Measurements from ENCODE around the gene KBTBD13. TPM values are rescaled to one million over a fixed set of nuclear protein-coding genes. Genes with fewer than 3 reads are reported as not detected.

Gene KBTBD13
- total and polyA plus RNA-seq, 2 experiments from 2014 or later, result not detected

DNA sequence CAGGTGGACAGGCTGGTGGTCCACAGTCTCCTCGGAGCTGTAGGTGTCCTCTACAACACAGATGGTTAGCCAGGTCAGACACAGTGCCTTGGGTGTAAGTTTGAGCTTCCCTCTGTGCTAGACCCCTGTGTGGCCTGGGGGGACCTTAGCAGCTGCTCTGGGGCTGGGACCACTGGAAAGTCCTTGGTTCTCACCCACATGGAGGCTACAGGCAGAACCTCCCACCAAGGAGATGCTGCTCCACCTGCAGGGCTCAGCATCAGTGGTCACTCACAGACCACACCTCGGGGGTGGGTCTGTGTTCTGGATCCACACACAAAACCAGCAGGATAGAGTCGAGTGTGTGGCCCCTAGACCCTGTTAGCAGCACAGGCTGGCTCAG is 17.2 kb upstream of the KBTBD13 start:
- H3K4me3 Mint-ChIP-seq, result no peak overlapping the region
- H3K27me3 ChIP-seq (ENCODE audit: insufficient read depth), result no peaks in the 10 kb centered on the region
- H3K79me2 ChIP-seq (replicated peaks; ENCODE audit: insufficient read depth), result no peaks in the 10 kb centered on the region
- no peaks in the 10 kb centered on the region; the same call in 2 of the 3 replicates for H3K4me1 Mint-ChIP-seq
- peaks cover 4% of the 10 kb centered on the region for H3K27me3 Mint-ChIP-seq (ENCODE audit: insufficient read depth, low read depth, poor library complexity)
- no peaks in the 10 kb centered on the region for H3K9me3 Mint-ChIP-seq
- H2AFZ ChIP-seq, result no peak overlapping the region
- H3K27ac ChIP-seq (ENCODE audit: low read depth), result no peak overlapping the region
- TF ChIP-seq, protein P1, sequence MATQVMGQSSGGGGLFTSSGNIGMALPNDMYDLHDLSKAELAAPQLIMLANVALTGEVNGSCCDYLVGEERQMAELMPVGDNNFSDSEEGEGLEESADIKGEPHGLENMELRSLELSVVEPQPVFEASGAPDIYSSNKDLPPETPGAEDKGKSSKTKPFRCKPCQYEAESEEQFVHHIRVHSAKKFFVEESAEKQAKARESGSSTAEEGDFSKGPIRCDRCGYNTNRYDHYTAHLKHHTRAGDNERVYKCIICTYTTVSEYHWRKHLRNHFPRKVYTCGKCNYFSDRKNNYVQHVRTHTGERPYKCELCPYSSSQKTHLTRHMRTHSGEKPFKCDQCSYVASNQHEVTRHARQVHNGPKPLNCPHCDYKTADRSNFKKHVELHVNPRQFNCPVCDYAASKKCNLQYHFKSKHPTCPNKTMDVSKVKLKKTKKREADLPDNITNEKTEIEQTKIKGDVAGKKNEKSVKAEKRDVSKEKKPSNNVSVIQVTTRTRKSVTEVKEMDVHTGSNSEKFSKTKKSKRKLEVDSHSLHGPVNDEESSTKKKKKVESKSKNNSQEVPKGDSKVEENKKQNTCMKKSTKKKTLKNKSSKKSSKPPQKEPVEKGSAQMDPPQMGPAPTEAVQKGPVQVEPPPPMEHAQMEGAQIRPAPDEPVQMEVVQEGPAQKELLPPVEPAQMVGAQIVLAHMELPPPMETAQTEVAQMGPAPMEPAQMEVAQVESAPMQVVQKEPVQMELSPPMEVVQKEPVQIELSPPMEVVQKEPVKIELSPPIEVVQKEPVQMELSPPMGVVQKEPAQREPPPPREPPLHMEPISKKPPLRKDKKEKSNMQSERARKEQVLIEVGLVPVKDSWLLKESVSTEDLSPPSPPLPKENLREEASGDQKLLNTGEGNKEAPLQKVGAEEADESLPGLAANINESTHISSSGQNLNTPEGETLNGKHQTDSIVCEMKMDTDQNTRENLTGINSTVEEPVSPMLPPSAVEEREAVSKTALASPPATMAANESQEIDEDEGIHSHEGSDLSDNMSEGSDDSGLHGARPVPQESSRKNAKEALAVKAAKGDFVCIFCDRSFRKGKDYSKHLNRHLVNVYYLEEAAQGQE (IDR thresholded peaks at IDR 0.05; ENCODE audit: unreplicated experiment), result no peak
- TF ChIP-seq EZH2phosphoT487 (IDR thresholded peaks at IDR 0.05; ENCODE audit: unreplicated experiment), result no peak
- H3F3A ChIP-seq (replicated peaks; ENCODE audit: low read depth), result no peaks in the 10 kb centered on the region
- no peak overlapping the region for H3K4me2 ChIP-seq
- H3K9me2 ChIP-seq (ENCODE audit: insufficient read depth), result no peaks in the 10 kb centered on the region
- no peaks in the 10 kb centered on the region for H3K4me1 ChIP-seq (ENCODE audit: insufficient read depth)
- no peaks in the 10 kb centered on the region for H3K36me3 ChIP-seq (ENCODE audit: insufficient read depth)
- no peak overlapping the region for H3K27ac Mint-ChIP-seq
- no peaks in the 10 kb centered on the region for H4K20me1 ChIP-seq (replicated peaks; ENCODE audit: insufficient read depth)
- ATAC-seq (no peak), DNase-seq (ENCODE audit: low spot score) (no peak)
- peaks cover 2% of the 10 kb centered on the region; the same call in 1 of the 3 replicates for H3K36me3 Mint-ChIP-seq (ENCODE audit: low read depth)
- no peak overlapping the region for H3K4me3 ChIP-seq

DNA sequence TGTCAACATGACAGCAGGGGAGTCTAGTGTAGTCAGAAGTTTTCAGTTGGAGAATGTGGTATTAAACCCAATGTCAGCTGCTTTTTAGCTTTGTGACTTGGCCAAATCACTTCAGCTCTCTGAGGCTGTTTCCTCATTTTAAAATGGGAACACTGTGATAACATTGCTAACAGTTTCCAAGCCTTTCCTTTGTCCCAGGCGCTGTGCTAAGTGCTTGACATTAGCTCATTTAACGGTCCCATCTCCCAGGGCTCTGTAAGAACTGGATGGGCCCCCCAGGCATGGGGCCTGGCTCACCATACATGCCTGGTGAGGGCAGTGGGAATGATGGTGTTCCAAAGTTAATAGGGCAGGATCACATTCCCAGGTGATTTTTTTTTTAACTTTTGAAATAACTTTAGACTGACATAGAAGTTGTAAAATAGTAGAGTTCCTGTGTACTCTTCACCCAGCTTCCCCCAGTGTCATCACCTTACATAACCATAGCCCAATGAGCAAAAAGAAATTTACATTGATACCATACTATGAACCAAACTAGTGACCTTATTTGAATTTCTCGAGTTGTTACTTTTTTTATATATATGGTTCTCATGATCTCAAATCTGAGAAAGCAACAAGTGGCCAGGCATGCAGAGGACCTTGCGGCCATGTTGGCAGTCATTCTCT is 16.5 kb upstream of the KBTBD13 start:
- Histone ChIP-seq H3K4me3 (no peak overlapping the region), H3K4me2 (no peak overlapping the region), H4K20me1 (replicated peaks; ENCODE audit: insufficient read depth) (no peaks in the 10 kb centered on the region), H3K79me2 (replicated peaks; ENCODE audit: insufficient read depth) (no peaks in the 10 kb centered on the region), H3K9me2 (ENCODE audit: insufficient read depth) (no peaks in the 10 kb centered on the region), H3F3A (replicated peaks; ENCODE audit: low read depth) (no peaks in the 10 kb centered on the region), H3K27me3 (ENCODE audit: insufficient read depth) (no peaks in the 10 kb centered on the region), H3K4me1 (ENCODE audit: insufficient read depth) (peaks cover under 1% of the 10 kb centered on the region), H2AFZ (no peak overlapping the region), H3K27ac (ENCODE audit: low read depth) (no peak overlapping the region), H3K36me3 (ENCODE audit: insufficient read depth) (no peaks in the 10 kb centered on the region)
- Mint-ChIP-seq H3K27ac (no peak overlapping the region), H3K27me3 (ENCODE audit: insufficient read depth, low read depth, poor library complexity) (peaks cover 5% of the 10 kb centered on the region), H3K4me3 (no peak overlapping the region), H3K36me3 (ENCODE audit: low read depth) (peaks cover 2% of the 10 kb centered on the region; the same call in 1 of the 3 replicates), H3K4me1 (no peaks in the 10 kb centered on the region; the same call in 2 of the 3 replicates), H3K9me3 (no peaks in the 10 kb centered on the region)
- ATAC-seq, result no peak
- no peak for DNase-seq (ENCODE audit: low spot score)
- no peak for TF ChIP-seq JUNB (IDR thresholded peaks at IDR 0.05; ENCODE audit: unreplicated experiment)
- no peak for TF ChIP-seq ZNF114 (CRISPR knock-in tag; IDR thresholded peaks at IDR 0.05)
- TF ChIP-seq, protein P2, sequence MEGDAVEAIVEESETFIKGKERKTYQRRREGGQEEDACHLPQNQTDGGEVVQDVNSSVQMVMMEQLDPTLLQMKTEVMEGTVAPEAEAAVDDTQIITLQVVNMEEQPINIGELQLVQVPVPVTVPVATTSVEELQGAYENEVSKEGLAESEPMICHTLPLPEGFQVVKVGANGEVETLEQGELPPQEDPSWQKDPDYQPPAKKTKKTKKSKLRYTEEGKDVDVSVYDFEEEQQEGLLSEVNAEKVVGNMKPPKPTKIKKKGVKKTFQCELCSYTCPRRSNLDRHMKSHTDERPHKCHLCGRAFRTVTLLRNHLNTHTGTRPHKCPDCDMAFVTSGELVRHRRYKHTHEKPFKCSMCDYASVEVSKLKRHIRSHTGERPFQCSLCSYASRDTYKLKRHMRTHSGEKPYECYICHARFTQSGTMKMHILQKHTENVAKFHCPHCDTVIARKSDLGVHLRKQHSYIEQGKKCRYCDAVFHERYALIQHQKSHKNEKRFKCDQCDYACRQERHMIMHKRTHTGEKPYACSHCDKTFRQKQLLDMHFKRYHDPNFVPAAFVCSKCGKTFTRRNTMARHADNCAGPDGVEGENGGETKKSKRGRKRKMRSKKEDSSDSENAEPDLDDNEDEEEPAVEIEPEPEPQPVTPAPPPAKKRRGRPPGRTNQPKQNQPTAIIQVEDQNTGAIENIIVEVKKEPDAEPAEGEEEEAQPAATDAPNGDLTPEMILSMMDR (conservative IDR thresholded peaks at IDR 0.05; ENCODE audit: low read depth in 2 of 2), result no peak
- no peak for TF ChIP-seq POLR2AphosphoS5 (IDR thresholded peaks at IDR 0.05; ENCODE audit: low read depth)
- TF ChIP-seq EZH2phosphoT487 (IDR thresholded peaks at IDR 0.05; ENCODE audit: unreplicated experiment), result no peak
- no peak for TF ChIP-seq STAT1 (IDR thresholded peaks at IDR 0.05; ENCODE audit: unreplicated experiment)
- TF ChIP-seq CREB1 (CRISPR knock-in tag; IDR thresholded peaks at IDR 0.05; ENCODE audit: low read depth), result no peak
- no peak for TF ChIP-seq ZNF331 (CRISPR knock-in tag; IDR thresholded peaks at IDR 0.05; ENCODE audit: low read depth)
- TF ChIP-seq, protein P3, sequence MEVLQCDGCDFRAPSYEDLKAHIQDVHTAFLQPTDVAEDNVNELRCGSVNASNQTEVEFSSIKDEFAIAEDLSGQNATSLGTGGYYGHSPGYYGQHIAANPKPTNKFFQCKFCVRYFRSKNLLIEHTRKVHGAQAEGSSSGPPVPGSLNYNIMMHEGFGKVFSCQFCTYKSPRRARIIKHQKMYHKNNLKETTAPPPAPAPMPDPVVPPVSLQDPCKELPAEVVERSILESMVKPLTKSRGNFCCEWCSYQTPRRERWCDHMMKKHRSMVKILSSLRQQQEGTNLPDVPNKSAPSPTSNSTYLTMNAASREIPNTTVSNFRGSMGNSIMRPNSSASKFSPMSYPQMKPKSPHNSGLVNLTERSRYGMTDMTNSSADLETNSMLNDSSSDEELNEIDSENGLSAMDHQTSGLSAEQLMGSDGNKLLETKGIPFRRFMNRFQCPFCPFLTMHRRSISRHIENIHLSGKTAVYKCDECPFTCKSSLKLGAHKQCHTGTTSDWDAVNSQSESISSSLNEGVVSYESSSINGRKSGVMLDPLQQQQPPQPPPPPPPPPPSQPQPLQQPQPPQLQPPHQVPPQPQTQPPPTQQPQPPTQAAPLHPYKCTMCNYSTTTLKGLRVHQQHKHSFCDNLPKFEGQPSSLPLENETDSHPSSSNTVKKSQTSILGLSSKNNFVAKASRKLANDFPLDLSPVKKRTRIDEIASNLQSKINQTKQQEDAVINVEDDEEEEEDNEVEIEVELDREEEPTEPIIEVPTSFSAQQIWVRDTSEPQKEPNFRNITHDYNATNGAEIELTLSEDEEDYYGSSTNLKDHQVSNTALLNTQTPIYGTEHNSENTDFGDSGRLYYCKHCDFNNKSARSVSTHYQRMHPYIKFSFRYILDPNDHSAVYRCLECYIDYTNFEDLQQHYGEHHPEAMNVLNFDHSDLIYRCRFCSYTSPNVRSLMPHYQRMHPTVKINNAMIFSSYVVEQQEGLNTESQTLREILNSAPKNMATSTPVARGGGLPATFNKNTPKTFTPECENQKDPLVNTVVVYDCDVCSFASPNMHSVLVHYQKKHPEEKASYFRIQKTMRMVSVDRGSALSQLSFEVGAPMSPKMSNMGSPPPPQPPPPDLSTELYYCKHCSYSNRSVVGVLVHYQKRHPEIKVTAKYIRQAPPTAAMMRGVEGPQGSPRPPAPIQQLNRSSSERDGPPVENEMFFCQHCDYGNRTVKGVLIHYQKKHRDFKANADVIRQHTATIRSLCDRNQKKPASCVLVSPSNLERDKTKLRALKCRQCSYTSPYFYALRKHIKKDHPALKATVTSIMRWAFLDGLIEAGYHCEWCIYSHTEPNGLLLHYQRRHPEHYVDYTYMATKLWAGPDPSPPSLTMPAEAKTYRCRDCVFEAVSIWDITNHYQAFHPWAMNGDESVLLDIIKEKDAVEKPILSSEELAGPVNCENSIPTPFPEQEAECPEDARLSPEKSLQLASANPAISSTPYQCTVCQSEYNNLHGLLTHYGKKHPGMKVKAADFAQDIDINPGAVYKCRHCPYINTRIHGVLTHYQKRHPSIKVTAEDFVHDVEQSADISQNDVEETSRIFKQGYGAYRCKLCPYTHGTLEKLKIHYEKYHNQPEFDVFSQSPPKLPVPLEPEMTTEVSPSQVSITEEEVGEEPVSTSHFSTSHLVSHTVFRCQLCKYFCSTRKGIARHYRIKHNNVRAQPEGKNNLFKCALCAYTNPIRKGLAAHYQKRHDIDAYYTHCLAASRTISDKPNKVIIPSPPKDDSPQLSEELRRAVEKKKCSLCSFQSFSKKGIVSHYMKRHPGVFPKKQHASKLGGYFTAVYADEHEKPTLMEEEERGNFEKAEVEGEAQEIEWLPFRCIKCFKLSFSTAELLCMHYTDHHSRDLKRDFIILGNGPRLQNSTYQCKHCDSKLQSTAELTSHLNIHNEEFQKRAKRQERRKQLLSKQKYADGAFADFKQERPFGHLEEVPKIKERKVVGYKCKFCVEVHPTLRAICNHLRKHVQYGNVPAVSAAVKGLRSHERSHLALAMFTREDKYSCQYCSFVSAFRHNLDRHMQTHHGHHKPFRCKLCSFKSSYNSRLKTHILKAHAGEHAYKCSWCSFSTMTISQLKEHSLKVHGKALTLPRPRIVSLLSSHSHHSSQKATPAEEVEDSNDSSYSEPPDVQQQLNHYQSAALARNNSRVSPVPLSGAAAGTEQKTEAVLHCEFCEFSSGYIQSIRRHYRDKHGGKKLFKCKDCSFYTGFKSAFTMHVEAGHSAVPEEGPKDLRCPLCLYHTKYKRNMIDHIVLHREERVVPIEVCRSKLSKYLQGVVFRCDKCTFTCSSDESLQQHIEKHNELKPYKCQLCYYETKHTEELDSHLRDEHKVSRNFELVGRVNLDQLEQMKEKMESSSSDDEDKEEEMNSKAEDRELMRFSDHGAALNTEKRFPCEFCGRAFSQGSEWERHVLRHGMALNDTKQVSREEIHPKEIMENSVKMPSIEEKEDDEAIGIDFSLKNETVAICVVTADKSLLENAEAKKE (CRISPR knock-in tag; IDR thresholded peaks at IDR 0.05), result no peak
